Brain microvascular endothelial cell (primary cell): ENCODE measurements around the gene ADGRV1.

Source experiments
- DNase-seq: peaks from one replicate; pipeline ENCODE4 v3.0.0-alpha.2; 2020
- H3K27ac ChIP-seq: fragments of 250-450 bp; sonication (Bioruptor Pico); 2 replicates; pipeline ENCODE4 v1.5.1; 2020; ENCODE audit warnings: mild to moderate bottlenecking, moderate library complexity
- H3K27me3 ChIP-seq: fragments of 250-450 bp; sonication (Bioruptor Pico); replicated peaks from 2 replicates; pipeline ENCODE4 v1.5.1; 2020; ENCODE audit warnings: mild to moderate bottlenecking
- H3K36me3 ChIP-seq: fragments of 250-450 bp; sonication (Bioruptor Pico); replicated peaks from 2 replicates; pipeline ENCODE4 v1.5.1; 2020; ENCODE audit warnings: mild to moderate bottlenecking
- H3K4me3 ChIP-seq: 2 replicates; pipeline ENCODE4 v1.5.1; 2011; ENCODE audit warnings: low read depth, mild to moderate bottlenecking, control low read depth, low read length, moderate library complexity
- CTCF ChIP-seq: IDR thresholded peaks from 2 replicates; pipeline ENCODE4 v1.5.1; 2011; ENCODE audit warnings: low read depth, mild to moderate bottlenecking, moderate library complexity, low read length, control low read depth, inconsistent platforms; ENCODE audit errors: missing control alignments
- in situ Hi-C: cut with HindIII; loops from 2 replicates; pipeline ENCODE4 v1.10.0; 2017; ENCODE audit warnings: low sequenced_read_pairs, low pct_ligation_motif_present

The ADGRV1 gene

GRCh38 chr5:91111473-91112238, 553.1 kb downstream of the ADGRV1 start:
- H3K27me3 ChIP-seq = no peaks in the 10 kb centered on the region
- no peak overlapping the region for H3K4me3 ChIP-seq
- TF ChIP-seq CTCF = no peak
- in situ Hi-C loops = no loop called here
- no peak overlapping the region for H3K27ac ChIP-seq
- no peaks in the 10 kb centered on the region for H3K36me3 ChIP-seq
- DNase-seq = no peak

GRCh38 chr5:91114658-91115057, 556.1 kb downstream of the ADGRV1 start:
- Histone ChIP-seq H3K36me3 (no peaks in the 10 kb centered on the region), H3K4me3 (no peak overlapping the region), H3K27me3 (no peaks in the 10 kb centered on the region), H3K27ac (no peak overlapping the region)
- no peak for DNase-seq
- in situ Hi-C loops = no loop called here
- no peak for TF ChIP-seq CTCF

GRCh38 chr5:91118354-91118753, 559.8 kb downstream of the ADGRV1 start:
- no peak overlapping the region for H3K4me3 ChIP-seq
- H3K27me3 ChIP-seq = no peaks in the 10 kb centered on the region
- in situ Hi-C loops = no loop called here
- H3K36me3 ChIP-seq = no peaks in the 10 kb centered on the region
- H3K27ac ChIP-seq = no peak overlapping the region
- no peak for DNase-seq
- TF ChIP-seq CTCF = no peak

DNA sequence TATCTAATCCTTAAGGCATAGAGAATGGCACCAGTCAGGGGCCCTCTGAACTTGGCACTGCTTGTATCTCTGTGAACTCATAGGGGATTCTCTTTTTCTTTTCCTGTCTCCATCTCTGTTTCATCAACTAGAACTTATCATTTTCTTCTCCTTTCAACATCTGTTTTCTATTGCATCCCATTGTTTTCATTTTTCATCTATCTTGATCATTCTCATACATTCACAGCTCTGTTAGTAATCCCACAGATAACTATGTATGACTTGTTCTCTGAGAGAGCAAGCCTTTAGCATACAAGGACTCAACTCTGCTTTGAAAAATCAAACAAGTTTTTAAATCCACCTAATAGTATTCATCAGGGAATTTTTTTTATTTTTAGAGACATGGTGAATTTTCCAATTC, 560.2 kb downstream of the ADGRV1 start:
- no peak for DNase-seq
- no peak for TF ChIP-seq CTCF
- H3K27me3 ChIP-seq = no peaks in the 10 kb centered on the region
- no peak overlapping the region for H3K4me3 ChIP-seq
- no peak overlapping the region for H3K27ac ChIP-seq
- in situ Hi-C loops = no loop called here
- H3K36me3 ChIP-seq = no peaks in the 10 kb centered on the region

- TF ChIP-seq CTCF = no peak
- in situ Hi-C loops = no loop called here
- H3K27ac ChIP-seq = no peak overlapping the region
These were observed 560.6 kb downstream of the ADGRV1 start for GRCh38 chr5:91119217-91119616.

More at GRCh38 chr5:91119217-91119616, 560.6 kb downstream of the ADGRV1 start:
- no peak for DNase-seq
- H3K36me3 ChIP-seq = no peaks in the 10 kb centered on the region
- H3K4me3 ChIP-seq = no peak overlapping the region
- H3K27me3 ChIP-seq = no peaks in the 10 kb centered on the region
